Loucy (cell line): ENCODE measurements around the gene MRPS15.

Experiments
- H2AFZ ChIP-seq: fragments of 200-600 bp; sonication (generic); 2 replicates; pipeline ENCODE4 v1.6.0; 2016; ENCODE audit warnings: antibody characterized with exemption, mild to moderate bottlenecking, low read length, moderate library complexity
- H3F3A ChIP-seq: fragments of 200-600 bp; 2 replicates; pipeline ENCODE4 v1.6.0; 2016; ENCODE audit warnings: antibody characterized with exemption, low read depth, mild to moderate bottlenecking
- H3K27me3 ChIP-seq: fragments of 200-600 bp; sonication (generic); 2 replicates; pipeline ENCODE4 v1.6.1; 2014; ENCODE audit warnings: low read length, mild to moderate bottlenecking; ENCODE audit not compliant: insufficient read depth, poor library complexity, severe bottlenecking
- H3K36me3 ChIP-seq: fragments of 200-600 bp; sonication (generic); 2 replicates; pipeline ENCODE4 v1.6.1; 2016; ENCODE audit warnings: low read length; ENCODE audit not compliant: insufficient read depth
- H3K4me1 ChIP-seq: fragments of 200-600 bp; sonication (generic); 2 replicates; pipeline ENCODE4 v1.5.1; 2014; ENCODE audit warnings: low read length, mild to moderate bottlenecking; ENCODE audit not compliant: insufficient read depth, poor library complexity, severe bottlenecking
- H3K4me2 ChIP-seq: fragments of 200-600 bp; sonication (generic); 2 replicates; pipeline ENCODE4 v1.6.0; 2014; ENCODE audit warnings: antibody characterized with exemption, low read length, low read depth, mild to moderate bottlenecking; ENCODE audit not compliant: poor library complexity, severe bottlenecking
- H3K4me3 ChIP-seq: fragments of 200-600 bp; sonication (generic); 2 replicates; pipeline ENCODE4 v1.5.1; 2014; ENCODE audit warnings: low read length, mild to moderate bottlenecking, mixed read lengths; ENCODE audit not compliant: poor library complexity, severe bottlenecking
- H3K79me2 ChIP-seq: fragments of 200-600 bp; sonication (generic); 2 replicates; pipeline ENCODE4 v1.6.1; 2014; ENCODE audit warnings: low read length; ENCODE audit not compliant: insufficient read depth
- H3K9ac ChIP-seq: fragments of 200-600 bp; sonication (generic); 2 replicates; pipeline ENCODE4 v1.6.0; 2014; ENCODE audit warnings: mild to moderate bottlenecking, low read depth, low read length, moderate library complexity; ENCODE audit not compliant: poor library complexity, severe bottlenecking
- H3K9me2 ChIP-seq: fragments of 200-600 bp; sonication (generic); replicated peaks from 2 replicates; pipeline ENCODE4 v1.6.1; 2016; ENCODE audit warnings: low read depth, low read length, mixed read lengths
- H3K9me3 ChIP-seq: fragments of 200-600 bp; sonication (generic); 2 replicates; pipeline ENCODE4 v1.6.1; 2014; ENCODE audit warnings: mild to moderate bottlenecking, antibody characterized with exemption, low read length, low read depth; ENCODE audit not compliant: insufficient read depth
- H4K20me1 ChIP-seq: fragments of 200-600 bp; sonication (generic); 2 replicates; pipeline ENCODE4 v1.6.0; 2014; ENCODE audit warnings: antibody characterized with exemption, low read length, mild to moderate bottlenecking; ENCODE audit not compliant: insufficient read depth, poor library complexity, severe bottlenecking
- EZH2phosphoT487 ChIP-seq: fragments of 200-600 bp; IDR thresholded peaks from 2 replicates; pipeline ENCODE4 v1.6.1; 2018; ENCODE audit warnings: antibody characterized with exemption, mild to moderate bottlenecking, moderate library complexity, borderline replicate concordance
- TF ChIP-seq, protein P1 (sequence below): fragments of 200-600 bp; sonication (generic); conservative IDR thresholded peaks from 2 replicates; pipeline ENCODE4 v1.5.1; 2014; ENCODE audit warnings: mild to moderate bottlenecking, antibody characterized with exemption, low read length

MRPS15 gene

DNA sequence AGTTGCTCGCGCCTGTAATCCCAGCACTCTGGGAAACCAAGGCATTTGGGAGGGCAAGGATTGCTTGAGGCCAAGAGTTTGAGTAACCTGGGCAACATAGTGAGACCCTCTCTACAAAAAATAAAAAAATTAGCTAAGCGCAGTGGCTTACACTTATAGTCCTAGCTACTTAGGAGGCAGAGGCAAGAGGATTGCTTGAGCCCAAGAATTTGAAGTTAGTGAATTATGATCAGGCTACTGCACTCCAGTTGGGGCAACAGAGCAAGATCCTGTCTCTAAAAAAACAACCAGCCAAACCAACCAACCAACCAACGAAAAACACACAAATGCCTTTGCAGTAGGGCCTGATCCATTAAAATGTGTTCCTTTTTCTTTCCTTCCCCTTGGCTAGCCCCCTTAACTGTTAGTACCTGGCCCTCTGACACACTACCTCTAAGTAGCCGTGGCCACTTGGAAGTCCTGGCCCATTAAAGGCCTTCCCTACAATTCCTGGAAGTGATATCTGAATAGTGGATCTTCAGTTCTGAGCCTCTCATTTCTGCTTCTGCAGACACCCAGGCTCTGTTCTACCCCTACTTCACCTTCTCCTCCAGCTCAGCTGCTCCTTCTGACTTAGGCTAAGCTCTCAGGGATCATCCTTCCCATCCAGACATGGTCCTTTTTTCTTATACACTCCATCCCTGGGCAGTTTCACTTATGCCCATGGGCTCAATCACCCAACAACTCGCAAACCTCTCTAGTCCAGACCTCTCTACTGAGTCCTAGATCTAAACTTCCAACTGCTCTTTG lies 10.4 kb downstream of the MRPS15 start:
- Histone ChIP-seq H4K20me1 (peaks cover 7% of the 10 kb centered on the region), H3K9me2 (no peaks in the 10 kb centered on the region), H3K4me1 (peaks cover 19% of the 10 kb centered on the region), H3K36me3 (peaks cover 17% of the 10 kb centered on the region; the same call in 1 of the 2 replicates), H3K27me3 (no peaks in the 10 kb centered on the region), H3K79me2 (no peaks in the 10 kb centered on the region), H3K4me3 (no peak overlapping the region), H3K9ac (no peak overlapping the region), H2AFZ (no peak overlapping the region), H3K9me3 (no peaks in the 10 kb centered on the region), H3F3A (no peaks in the 10 kb centered on the region), H3K4me2 (no peak overlapping the region)
- TF ChIP-seq EZH2phosphoT487 = no peak
- TF ChIP-seq, protein P1, sequence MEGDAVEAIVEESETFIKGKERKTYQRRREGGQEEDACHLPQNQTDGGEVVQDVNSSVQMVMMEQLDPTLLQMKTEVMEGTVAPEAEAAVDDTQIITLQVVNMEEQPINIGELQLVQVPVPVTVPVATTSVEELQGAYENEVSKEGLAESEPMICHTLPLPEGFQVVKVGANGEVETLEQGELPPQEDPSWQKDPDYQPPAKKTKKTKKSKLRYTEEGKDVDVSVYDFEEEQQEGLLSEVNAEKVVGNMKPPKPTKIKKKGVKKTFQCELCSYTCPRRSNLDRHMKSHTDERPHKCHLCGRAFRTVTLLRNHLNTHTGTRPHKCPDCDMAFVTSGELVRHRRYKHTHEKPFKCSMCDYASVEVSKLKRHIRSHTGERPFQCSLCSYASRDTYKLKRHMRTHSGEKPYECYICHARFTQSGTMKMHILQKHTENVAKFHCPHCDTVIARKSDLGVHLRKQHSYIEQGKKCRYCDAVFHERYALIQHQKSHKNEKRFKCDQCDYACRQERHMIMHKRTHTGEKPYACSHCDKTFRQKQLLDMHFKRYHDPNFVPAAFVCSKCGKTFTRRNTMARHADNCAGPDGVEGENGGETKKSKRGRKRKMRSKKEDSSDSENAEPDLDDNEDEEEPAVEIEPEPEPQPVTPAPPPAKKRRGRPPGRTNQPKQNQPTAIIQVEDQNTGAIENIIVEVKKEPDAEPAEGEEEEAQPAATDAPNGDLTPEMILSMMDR = no peak

DNA sequence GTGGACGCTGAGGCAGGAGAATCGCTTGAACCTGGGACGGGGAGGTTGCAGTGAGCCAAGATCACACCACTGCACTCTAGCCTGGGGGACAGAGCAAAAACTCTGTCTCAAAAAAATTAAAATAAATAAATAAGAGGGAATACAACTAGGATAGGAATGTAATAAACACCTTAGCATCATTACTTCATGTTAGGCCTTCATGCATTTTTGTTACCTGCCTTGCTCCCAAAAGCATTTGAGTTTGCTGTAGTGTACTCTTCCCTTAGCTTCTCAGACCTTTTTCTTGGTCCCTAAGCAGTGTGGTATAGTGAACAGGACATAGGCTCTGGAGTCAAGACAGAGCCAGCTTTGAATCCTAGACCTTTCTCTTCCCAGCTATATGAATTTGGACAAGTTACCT lies 11.1 kb downstream of the MRPS15 start:
- Histone ChIP-seq H3K4me3 (no peak overlapping the region), H2AFZ (no peak overlapping the region), H3K9ac (no peak overlapping the region), H3K27me3 (no peaks in the 10 kb centered on the region), H3K9me3 (no peaks in the 10 kb centered on the region), H4K20me1 (peaks cover 2% of the 10 kb centered on the region), H3K79me2 (no peaks in the 10 kb centered on the region), H3K4me1 (peaks cover 15% of the 10 kb centered on the region), H3K4me2 (no peak overlapping the region), H3K9me2 (no peaks in the 10 kb centered on the region), H3K36me3 (peaks cover 17% of the 10 kb centered on the region; the same call in 1 of the 2 replicates), H3F3A (no peaks in the 10 kb centered on the region)
- TF ChIP-seq EZH2phosphoT487 = no peak
- TF ChIP-seq, protein P1 = no peak

DNA sequence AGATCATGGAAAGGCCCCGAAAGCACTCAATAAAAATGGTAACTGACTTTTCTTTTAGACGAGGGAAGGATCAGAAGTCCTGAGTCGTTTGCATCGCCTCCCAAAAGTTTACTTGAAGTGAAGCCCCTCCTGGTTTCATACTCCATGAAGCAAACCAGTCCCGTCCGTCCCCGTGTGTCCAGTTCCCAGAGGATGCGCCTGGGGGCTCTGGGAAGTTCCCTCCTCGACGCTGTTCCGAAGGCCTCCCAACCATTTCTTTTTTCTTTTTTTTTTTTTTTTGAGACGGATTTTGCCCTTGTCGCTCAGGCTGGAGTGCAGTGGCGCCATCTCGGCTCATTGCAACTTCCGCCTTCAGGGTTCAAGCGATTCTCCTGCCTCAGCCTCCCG lies 13.3 kb downstream of the MRPS15 start:
- TF ChIP-seq, protein P1 = no peak
- no peak for TF ChIP-seq EZH2phosphoT487
- no peaks in the 10 kb centered on the region for H4K20me1 ChIP-seq
- H3K4me3 ChIP-seq = peak overlapping the region; percentile 71
- no peaks in the 10 kb centered on the region for H3K9me2 ChIP-seq
- peak overlapping the region; percentile 44 for H3K9ac ChIP-seq
- H3K27me3 ChIP-seq = no peaks in the 10 kb centered on the region
- H3K36me3 ChIP-seq = peaks cover 13% of the 10 kb centered on the region; the same call in 1 of the 2 replicates
- H3K79me2 ChIP-seq = no peaks in the 10 kb centered on the region
- no peaks in the 10 kb centered on the region for H3F3A ChIP-seq
- H3K4me1 ChIP-seq = peaks cover 9% of the 10 kb centered on the region
- H2AFZ ChIP-seq = peak overlapping the region; percentile 69; the same call in 1 of the 2 replicates
- H3K4me2 ChIP-seq = peak overlapping the region; percentile 43
- no peaks in the 10 kb centered on the region for H3K9me3 ChIP-seq
